Vagina (tissue), 2 donors: ENCODE results near the gene RGS17.

Experiments
- CTCF ChIP-seq, 3 experiments: fragments of 450-650 bp in 2 of 3; fragments of 200-600 bp in 1 of 3; sonication (generic) in 1 of 3; IDR thresholded peaks; one replicate each; pipeline ENCODE4 v1.5.1; 2017 to 2019; ENCODE audit warnings: antibody characterized with exemption in 3 of 3, mild to moderate bottlenecking in 2 of 3, moderate library complexity in 2 of 3
- POLR2A ChIP-seq, 2 donors: fragments of 450-650 bp; IDR thresholded peaks; one replicate each; pipeline ENCODE4 v1.6.1; 2017; ENCODE audit warnings: antibody characterized with exemption in 2 of 2, mild to moderate bottlenecking in 2 of 2, moderate library complexity in 2 of 2
- POLR2AphosphoS5 ChIP-seq, 2 donors: sonication (generic); formaldehyde crosslinking; IDR thresholded peaks; one replicate each; pipeline ENCODE4 v1.9.0; 2017; ENCODE audit warnings: antibody characterized with exemption in 2 of 2, mild to moderate bottlenecking in 2 of 2, low read depth in 1 of 2; ENCODE audit not compliant: insufficient read depth in 1 of 2

- no peak for TF ChIP-seq CTCF (IDR thresholded peaks at IDR 0.05)
- no peak for TF ChIP-seq POLR2A (IDR thresholded peaks at IDR 0.05)
- TF ChIP-seq POLR2AphosphoS5 (IDR thresholded peaks at IDR 0.05; ENCODE audit: insufficient read depth in 1 of 2, low read depth in 1 of 2): no peak
These were observed 9.2 kb upstream of the RGS17 start for GRCh38 chr6:153140299-153140698.
